Upper lobe of right lung (tissue), 1 donor: ENCODE data around the gene MRTFB. TPM values are rescaled to one million over a fixed set of nuclear protein-coding genes. Genes with fewer than 3 reads are reported as not detected.

Source experiments
- ATAC-seq: fragments of 200-7000 bp; cut with Tn5 transposase; one replicate; pipeline ENCODE4 v1.9.1; 2020; ENCODE audit warnings: mild to moderate bottlenecking, moderate library complexity
- DNase-seq: peaks from one replicate; pipeline ENCODE4 v3.0.0-alpha.2; 2020
- H3K27ac ChIP-seq: fragments of 200-600 bp; one replicate; pipeline ENCODE4 v1.8.0; 2022
- H3K27me3 ChIP-seq: fragments of 200-600 bp; one replicate; pipeline ENCODE4 v1.8.0; 2022; ENCODE audit warnings: mild to moderate bottlenecking
- H3K36me3 ChIP-seq: fragments of 200-600 bp; one replicate; pipeline ENCODE4 v1.8.0; 2022
- H3K4me1 ChIP-seq: fragments of 200-600 bp; one replicate; pipeline ENCODE4 v1.8.0; 2022
- H3K4me3 ChIP-seq: fragments of 200-600 bp; one replicate; pipeline ENCODE4 v1.8.0; 2022; ENCODE audit warnings: mild to moderate bottlenecking
- H3K9me3 ChIP-seq: fragments of 200-600 bp; one replicate; pipeline ENCODE4 v1.8.0; 2022
- intact Hi-C: fragments of 100-400 bp; cut with DNase I; formaldehyde crosslinking; loops from one replicate; pipeline ENCODE4 v1.11.0; 2022
- total RNA-seq: library from RNA; stranded (reverse); fragmentation: NEBNext Ultra II Directional; extraction: Animal tissue kit (Norgen Biotek cat#: 25700); gene quantifications from one replicate; pipeline ENCODE4 v1.2.1, GENCODE V29; 2021
- TF ChIP-seq, protein P1 (sequence below): fragments of 200-600 bp; IDR thresholded peaks from one replicate; pipeline ENCODE4 v1.8.0; 2022; ENCODE audit warnings: antibody characterized with exemption
- donor health status: DM: no; HTN: yes; CAD: no; lungs with severe emphysema.

The MRTFB gene
- total RNA-seq, 1 donor from 2014 or later = 54.7 TPM

GRCh38 chr16:14186007-14186794, 115.1 kb downstream of the MRTFB start:
- peak; percentile 58 for ATAC-seq
- intact Hi-C loops = no loop called here
- Histone ChIP-seq H3K27ac (peak overlapping the region; percentile 81), H3K9me3 (no peaks in the 10 kb centered on the region), H3K36me3 (no peaks in the 10 kb centered on the region), H3K4me3 (peak overlapping the region; percentile 50), H3K27me3 (no peaks in the 10 kb centered on the region), H3K4me1 (peaks cover 17% of the 10 kb centered on the region)
- no peak for DNase-seq
- TF ChIP-seq, protein P1, sequence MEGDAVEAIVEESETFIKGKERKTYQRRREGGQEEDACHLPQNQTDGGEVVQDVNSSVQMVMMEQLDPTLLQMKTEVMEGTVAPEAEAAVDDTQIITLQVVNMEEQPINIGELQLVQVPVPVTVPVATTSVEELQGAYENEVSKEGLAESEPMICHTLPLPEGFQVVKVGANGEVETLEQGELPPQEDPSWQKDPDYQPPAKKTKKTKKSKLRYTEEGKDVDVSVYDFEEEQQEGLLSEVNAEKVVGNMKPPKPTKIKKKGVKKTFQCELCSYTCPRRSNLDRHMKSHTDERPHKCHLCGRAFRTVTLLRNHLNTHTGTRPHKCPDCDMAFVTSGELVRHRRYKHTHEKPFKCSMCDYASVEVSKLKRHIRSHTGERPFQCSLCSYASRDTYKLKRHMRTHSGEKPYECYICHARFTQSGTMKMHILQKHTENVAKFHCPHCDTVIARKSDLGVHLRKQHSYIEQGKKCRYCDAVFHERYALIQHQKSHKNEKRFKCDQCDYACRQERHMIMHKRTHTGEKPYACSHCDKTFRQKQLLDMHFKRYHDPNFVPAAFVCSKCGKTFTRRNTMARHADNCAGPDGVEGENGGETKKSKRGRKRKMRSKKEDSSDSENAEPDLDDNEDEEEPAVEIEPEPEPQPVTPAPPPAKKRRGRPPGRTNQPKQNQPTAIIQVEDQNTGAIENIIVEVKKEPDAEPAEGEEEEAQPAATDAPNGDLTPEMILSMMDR = peak; percentile 54

DNA sequence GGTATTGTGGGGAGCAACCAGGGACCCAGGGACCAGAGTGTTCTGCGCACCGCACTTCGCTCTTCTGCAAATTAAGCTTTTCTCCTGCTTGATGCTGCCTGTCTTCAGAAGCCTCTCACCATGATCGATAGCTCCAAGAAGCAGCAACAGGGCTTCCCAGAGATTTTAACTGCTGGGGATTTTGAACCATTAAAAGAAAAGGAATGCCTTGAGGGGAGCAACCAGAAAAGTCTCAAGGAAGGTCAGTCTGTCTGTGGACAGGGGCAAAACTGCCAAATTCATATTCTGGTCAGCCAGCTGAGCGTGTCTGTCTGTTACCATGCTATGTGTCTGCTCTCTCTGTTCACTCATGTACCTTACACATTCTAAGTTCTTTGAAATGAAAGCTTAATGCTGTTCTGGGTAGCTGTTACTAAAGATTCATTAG, 115.7 kb downstream of the MRTFB start:
- peak overlapping the region; percentile 81 for H3K27ac ChIP-seq
- ATAC-seq (no peak), DNase-seq (no peak)
- peak overlapping the region; percentile 50 for H3K4me3 ChIP-seq
- TF ChIP-seq, protein P1 = no peak
- peaks cover 12% of the 10 kb centered on the region for H3K4me1 ChIP-seq
- no peaks in the 10 kb centered on the region for H3K9me3 ChIP-seq
- H3K27me3 ChIP-seq = no peaks in the 10 kb centered on the region
- H3K36me3 ChIP-seq = no peaks in the 10 kb centered on the region
- intact Hi-C loops = no loop called here

DNA sequence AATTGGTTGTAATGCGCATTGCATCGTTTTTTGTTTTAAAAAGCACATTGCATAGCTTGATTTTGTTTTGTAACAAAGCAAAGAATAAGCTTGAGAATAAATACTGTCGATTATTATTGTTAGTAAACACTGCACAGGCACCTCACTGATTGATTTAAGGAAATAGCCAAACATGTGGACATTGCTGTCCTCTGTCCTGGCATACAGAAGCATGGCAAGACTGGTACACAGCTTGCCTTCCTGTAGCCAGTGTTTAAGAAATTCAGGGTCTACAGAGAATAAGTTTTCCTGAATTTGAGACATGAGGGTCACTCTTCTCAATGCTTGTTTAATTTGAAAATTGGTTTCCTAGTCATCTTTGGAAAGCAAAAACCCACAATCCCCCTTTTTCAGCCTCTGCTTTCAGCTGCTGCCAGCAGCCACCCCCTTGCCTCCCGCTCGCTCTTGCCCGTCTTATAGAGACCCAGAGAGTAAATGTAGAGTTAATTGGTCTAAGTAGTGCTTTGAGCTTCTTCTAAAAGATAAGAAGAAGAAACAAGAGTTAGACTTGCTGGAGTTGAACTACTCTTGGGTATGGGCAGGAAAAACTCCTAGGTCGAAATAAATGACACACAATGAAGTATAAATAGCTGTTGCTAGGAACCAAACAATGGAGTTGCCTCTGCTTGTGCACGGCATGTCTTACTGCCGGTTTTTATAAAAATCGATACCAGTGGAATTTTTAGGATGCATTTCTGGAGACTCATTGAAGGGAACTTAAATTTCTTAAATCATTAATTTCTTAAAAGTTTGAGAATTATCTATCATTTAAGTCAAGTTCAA, 116.6 kb downstream of the MRTFB start:
- Histone ChIP-seq H3K9me3 (no peaks in the 10 kb centered on the region), H3K27ac (peak overlapping the region; percentile 81), H3K4me3 (peak overlapping the region; percentile 50), H3K4me1 (peaks cover 17% of the 10 kb centered on the region), H3K27me3 (no peaks in the 10 kb centered on the region), H3K36me3 (no peaks in the 10 kb centered on the region)
- ATAC-seq (no peak), DNase-seq (no peak)
- intact Hi-C loops = no loop called here
- TF ChIP-seq, protein P1 = no peak

DNA sequence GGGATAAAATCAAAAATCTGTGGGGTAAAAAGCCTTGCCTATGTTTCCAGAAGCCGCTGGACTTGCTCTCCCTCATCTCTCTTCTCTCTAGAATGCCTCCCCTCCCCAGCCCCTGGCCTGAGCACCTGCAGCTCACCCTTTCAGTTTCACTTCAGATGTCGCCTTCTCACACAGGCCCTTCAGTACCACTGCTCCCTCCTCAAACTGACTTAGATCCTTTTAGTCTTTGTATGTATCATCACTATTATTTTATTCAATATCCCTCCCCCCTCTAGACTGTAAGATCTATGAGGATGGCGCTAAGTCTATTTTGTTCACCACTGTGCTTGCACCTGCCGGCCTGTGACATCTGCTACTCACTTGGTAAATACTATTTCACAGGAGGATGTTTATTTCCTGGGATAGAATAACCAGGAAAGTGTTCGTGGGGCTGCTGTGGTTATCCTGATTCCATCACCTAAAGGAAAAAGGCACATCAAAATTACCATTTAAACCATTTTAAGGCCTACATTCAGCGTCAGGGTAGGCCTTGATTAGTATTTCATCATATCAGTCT, 122.3 kb downstream of the MRTFB start:
- no peak overlapping the region for H3K27ac ChIP-seq
- peak; percentile 56 for ATAC-seq
- H3K27me3 ChIP-seq = no peaks in the 10 kb centered on the region
- peaks cover 5% of the 10 kb centered on the region for H3K4me1 ChIP-seq
- no peak for DNase-seq
- no peaks in the 10 kb centered on the region for H3K36me3 ChIP-seq
- intact Hi-C loops = no loop called here
- TF ChIP-seq, protein P1 = no peak
- peak overlapping the region; percentile 3 for H3K4me3 ChIP-seq
- no peaks in the 10 kb centered on the region for H3K9me3 ChIP-seq

DNA sequence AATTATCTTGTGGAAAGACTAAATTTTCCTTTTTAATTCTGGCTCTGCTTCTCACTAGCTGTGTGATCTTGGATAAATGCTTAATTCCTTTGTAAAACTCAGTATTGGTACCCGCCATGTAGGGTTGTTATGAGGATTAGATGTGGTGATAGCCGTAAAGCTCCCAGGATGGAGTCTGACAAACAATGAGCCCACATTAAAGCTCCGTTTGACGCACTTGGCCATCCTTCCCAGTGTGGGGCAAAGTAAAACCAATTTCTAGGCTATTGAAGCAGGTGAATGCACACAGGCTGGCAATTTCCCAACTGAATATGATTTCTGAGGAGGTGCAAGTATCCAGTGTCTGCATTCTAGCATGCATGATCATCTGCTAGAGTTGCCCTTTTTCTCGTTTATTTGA, 123.6 kb downstream of the MRTFB start:
- Histone ChIP-seq H3K27ac (no peak overlapping the region), H3K4me1 (peaks cover 5% of the 10 kb centered on the region)

More for the DNA sequence above, 123.6 kb downstream of the MRTFB start:
- DNase-seq (no peak), ATAC-seq (no peak)
- H3K9me3 ChIP-seq = no peaks in the 10 kb centered on the region
- H3K36me3 ChIP-seq = no peaks in the 10 kb centered on the region
- intact Hi-C loops = no loop called here
- TF ChIP-seq, protein P1 = no peak
- no peaks in the 10 kb centered on the region for H3K27me3 ChIP-seq
- no peak overlapping the region for H3K4me3 ChIP-seq
